Left renal cortex interstitium (tissue), 4 donors: ENCODE results near the gene SSBP4. TPM values are rescaled to one million over a fixed set of nuclear protein-coding genes. Genes with fewer than 3 reads are reported as not detected.

Source experiments
- DNase-seq, 4 donors: peaks; one replicate each; pipeline ENCODE4 v3.0.0-alpha.2; 2013; ENCODE audit warnings: low read depth in 4 of 4, low spot score in 2 of 4, missing footprints in 1 of 4
- polyA plus RNA-seq, 4 donors: library from polyadenylated mRNA; unstranded; fragments of 120-200 nt; gene quantifications; one replicate each; pipeline ENCODE4 v1.2.1, GENCODE V29; 2013; ENCODE audit not compliant: insufficient read length in 4 of 4

The SSBP4 gene
- polyA plus RNA-seq, 4 donors, result 56.3 to 130 (median 114) TPM

DNA sequence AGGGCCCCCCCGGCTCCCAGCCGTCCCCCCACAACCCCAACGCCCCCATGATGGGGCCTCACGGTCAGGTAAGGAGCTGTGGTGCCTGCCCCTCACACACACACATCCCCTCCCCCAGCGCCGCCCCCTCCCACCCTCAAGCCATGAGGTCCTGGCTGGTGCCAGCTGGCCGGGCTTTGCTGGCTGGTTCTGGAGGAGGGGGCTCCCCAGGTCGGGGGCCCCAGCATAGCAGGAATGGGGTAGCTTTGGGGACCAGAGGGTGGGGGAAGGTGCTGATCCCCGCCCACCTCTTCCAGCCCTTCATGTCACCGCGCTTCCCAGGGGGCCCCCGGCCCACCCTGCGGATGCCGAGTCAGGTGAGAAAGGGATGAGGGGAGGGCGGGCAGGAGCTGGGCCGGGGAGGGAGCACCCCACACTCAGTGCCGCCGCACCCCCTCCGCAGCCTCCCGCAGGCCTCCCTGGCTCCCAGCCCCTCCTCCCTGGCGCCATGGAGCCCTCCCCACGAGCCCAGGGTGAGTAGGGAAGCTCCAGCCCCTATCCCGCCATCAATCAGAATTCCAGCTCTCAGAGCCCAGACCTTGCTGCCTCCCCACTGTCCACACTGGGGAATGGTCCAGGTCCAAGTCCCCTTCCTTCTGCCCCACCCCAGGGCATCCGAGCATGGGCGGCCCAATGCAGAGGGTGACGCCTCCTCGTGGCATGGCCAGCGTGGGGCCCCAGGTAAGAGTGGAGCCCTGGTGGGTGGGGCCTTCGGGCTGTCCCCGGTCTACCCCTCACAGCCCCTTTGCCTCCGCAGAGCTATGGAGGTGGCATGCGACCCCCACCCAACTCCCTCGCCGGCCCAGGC lies 12.4 kb downstream of the SSBP4 start:
- no peak for DNase-seq

DNA sequence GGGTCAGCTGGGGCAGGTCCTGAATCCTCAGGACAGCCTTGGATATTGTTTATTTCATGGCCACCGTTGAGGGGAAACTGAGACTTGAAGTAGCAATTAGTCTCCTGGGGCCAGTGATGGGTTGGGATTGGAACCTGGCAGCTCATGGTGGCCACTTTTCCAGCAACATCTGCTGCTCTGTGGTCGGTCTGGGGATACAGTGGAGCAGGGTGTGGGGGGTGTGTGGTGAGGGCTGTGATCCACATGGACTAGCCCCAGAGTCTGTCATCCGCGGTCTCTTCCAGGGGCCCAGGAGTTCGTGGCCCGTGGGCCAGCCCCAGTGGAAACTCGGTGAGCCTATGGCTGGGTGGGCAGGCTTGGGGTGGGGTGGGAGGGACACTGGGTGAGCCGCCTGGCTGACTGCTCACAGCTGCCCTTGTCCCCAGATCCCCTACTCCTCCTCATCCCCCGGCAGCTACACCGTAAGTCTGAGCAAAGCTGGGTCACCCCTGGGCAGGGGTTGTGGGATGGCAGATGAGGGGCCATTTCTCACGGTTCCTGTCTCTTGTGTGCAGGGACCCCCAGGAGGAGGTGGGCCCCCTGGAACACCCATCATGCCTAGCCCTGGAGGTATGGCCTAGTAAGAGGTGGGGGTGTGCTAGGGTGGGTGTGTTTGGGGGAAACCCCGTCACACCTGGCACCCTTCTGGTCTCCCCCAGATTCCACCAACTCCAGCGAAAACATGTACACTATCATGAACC lies 13.2 kb downstream of the SSBP4 start:
- no peak for DNase-seq

DNA sequence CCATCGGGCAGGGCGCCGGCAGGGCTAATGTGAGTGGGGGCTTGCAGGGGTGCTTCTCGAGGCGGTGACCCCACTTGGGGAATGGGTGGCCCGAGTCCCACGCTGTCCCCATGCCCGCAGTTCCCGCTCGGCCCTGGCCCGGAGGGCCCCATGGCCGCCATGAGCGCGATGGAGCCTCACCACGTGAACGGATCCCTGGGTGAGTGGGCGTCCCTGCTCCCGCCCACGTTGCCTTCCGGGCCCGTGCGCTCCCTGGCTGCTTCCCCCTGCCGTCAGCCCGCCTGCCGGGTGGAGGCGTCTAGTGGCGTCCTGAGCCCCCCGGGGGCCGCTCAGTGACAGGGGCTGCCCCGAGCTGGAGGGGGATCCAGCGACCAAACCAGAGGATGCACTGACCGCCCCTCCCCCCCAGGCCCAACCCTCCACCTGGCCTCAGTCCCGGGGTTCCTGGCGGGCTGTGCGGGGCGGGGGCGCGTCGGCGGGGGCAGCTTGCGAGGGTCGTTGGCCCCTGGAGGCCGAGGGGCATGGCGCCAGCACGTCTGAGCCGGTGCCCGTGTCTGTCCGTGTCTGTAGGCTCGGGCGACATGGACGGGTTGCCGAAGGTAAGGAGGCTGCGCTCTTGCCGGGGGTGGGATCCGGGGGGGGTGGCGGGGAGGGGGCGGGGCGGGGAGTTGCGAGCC lies 14.0 kb downstream of the SSBP4 start:
- DNase-seq, result no peak

DNA sequence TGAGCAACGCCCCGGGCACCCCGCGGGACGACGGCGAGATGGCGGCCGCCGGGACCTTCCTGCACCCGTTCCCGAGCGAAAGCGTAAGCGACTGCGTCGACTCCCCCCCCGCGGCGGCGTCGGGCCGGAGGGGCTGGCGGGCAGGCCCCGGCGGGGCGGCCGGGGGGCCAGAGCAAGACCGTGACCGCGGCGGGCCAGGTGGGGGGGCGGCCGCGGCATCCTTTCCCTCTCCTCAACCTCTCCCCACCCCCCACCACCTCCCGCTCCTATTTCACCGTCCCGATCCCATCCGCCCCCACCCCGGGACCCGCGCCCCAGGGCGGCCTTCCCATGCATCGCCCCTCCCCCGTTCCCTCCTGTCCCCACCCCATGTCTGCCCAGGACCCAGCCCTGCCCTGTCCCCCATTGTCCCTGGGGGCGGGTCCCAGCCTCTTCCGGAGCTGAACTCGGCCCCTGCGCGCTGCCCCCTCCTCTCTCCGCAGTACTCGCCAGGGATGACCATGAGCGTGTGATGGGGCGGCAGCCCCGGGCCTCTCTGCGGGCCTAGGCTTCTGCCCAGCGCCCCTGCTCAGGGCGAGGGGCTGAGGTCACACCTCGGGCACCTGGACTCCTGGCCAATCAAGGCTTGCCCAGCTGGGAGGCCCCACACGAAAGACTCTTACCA lies 14.7 kb downstream of the SSBP4 start:
- DNase-seq, result no peak

DNA sequence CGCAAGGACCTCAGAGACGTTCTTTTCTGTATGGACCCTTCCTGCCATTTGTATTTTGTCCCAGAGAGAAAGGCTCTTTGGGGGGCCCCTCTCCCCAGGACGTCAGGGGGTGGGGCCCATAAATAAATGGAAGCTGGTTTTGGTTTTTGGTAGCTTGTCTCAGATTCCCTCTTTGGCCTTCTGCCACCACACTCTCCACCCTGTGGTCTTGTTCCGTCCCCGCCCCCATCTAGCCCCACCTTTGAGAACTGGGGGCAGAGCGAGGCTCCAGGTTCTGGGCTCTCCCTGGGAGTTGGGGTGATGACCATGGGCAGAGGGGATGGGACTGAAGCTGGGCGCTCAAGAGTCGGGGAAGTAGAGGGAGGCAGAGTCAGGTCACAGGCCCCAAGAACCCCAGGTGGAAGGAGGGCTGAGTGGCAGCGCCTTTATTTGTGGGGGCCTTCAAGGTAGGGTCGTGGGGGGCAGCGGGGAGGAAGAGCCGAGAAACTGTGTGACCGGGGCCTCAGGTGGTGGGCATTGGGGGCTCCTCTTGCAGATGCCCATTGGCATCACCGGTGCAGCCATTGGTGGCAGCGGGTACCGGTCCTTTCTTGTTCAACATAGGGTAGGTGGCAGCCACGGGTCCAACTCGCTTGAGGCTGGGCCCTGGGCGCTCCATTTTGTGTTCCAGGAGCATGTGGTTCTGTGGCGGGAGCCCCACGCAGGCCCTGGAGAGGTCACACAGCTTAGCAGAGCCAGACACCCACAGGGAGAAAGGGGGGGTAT lies 15.4 kb downstream of the SSBP4 start:
- no peak for DNase-seq

DNA sequence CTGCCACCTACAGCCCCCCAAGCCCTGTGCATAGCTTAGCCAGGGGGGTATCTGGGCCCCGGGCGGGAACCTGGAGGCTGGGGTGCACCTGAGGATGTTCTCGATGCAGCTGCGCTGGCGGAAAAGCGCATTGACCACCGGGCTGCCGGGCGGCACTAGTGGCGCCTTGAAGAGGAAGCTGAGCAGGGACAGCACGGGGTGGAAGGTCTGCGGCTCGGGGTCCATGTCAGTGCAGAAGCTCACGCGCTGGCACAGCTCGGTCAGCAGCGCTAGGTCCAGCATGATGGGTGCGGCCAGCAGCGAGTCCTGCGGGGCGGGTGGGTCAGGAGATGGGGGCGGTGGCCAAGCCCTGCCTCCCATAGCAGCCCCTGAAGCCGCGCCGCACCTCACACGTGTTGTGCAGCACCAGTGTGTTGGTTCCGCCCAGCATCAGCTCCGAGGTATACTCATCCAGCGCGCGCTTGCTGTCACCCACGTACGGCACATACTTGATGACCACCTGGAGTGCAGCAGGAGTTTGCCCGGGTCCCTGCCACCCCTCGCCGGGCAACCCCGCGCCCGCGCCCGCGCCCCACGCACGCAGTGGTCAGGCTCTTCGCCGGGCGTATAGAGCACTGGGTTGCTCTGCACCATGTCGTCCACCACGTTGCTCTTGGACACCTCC lies 16.1 kb downstream of the SSBP4 start:
- no peak for DNase-seq

DNA sequence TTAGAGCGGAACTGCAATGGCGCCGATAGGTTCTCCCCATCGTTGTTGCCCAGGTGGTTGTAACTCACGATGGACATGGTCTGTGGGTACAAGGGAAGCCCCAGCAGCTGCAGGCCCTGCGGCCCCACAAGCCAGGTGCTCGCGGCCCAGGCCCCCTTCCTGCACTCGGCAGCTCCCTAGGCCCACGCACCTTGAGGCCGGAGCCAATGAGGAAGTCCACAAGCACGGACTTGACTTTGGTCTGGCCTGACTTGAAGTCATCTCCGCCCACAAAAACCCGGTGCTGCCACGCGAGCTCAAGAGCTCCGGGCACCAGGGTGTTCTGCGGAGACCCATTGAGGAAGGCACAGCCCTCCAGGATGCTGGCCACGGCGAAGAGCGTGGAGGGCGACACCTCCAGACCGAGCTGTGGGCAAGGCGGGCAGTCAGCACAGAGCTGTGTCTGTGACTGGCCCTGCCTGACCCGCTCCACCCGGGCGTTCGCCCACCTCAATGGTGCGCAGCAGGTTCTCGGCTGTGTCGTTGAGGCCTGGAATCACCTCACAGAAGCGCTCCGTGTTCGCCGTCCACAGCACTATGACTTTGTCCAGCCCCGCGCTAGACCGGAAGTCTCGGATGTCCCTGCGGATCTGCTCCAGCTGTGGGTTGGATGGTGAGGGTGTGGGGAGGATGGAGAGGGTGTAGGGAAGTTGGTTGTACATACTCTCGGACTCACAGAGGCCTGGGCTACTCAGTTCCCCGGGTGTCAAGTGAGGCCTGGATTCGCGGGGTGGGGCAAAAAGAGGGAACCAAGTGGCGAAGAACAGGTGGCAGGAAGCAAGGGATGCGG lies 16.9 kb downstream of the SSBP4 start:
- DNase-seq, result no peak

DNA sequence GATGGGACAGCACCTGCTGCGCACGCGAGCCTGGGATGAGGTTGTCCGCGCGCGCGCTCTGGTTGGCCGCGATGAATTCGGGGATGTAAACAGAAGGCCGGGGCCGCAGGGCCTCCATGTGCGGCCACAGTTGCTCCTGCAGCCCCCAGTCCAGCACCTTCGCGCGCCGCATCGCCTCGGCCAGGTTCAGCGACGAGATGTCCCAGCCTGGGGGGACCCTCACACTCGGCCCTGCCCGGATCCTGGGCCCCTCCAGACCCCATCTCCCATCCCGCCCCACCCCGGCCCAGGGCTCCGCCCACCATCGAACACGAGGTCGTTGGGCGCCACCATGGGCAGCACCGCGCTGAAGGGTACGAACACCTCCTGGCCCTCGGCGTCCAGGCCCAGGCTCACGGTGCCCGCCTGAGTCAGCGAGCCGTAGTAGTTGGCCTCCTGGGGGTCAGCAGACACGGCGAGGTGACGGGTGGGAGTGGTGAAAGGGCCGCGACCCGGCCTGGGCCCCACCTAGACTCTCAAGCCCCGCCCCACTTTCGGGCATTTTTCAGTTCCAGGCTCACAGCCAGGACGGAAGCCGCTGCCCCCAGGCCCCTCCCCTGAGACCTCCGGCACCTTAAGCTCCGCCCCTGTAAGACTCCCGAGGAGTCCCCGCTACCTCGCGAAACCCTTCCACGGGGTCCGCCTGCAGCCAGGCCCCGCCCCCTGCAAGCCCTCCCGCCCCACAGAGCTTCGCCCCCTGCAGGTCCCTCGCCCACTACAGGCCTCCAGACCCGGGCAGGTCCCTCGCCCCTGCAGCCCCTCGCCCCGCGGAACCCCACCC lies 17.7 kb downstream of the SSBP4 start:
- peak in 1 of 4 donors; percentile 88 for DNase-seq

DNA sequence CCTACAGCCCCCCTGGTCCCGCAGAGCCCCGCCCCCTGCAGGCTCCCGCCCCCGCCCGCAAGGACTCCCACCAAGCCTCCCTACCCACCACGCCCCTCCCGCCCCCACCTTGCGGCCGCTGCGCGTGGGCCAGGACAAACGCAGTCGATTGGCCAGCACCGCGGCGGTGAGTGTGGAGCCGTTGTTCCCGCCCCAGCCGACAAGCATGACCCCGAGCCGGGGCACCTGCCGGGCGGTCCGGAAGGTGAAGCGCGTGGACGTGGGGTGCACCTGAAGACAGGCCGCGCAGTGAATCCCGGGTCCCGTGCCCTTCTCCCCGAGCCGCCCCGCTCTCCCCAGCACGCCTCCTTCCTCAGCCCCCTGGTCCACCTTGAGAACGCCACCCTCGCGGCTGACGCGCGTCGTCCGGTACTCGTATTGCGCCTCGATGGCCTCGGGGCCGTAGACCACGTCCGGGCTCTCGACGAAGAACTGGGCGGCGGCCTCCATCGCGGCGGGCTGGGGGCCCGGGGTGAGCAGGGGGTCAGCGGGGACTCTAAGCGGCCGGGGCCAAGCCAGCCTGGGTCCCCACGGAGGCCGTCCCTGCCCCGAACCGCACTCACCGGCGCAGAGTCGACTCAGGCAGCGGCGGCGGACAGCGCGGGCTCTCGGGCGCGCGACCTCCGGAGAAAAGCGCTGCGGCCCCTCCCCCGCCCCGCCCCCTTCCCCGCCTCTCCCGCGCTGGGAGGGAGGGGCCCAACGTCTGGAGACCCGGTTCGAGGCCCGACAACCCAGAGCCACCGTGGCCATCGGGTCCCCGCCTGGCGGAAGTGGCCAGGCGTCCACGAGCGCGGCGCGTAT lies 18.5 kb downstream of the SSBP4 start, which contains the start of gene ISYNA1:
Gene ISYNA1 (minus strand): TSS at position 643 of the 840 bp plus-strand sequence. CDS start 154 bp downstream, at position 489.
- DNase-seq, result no peak

DNA sequence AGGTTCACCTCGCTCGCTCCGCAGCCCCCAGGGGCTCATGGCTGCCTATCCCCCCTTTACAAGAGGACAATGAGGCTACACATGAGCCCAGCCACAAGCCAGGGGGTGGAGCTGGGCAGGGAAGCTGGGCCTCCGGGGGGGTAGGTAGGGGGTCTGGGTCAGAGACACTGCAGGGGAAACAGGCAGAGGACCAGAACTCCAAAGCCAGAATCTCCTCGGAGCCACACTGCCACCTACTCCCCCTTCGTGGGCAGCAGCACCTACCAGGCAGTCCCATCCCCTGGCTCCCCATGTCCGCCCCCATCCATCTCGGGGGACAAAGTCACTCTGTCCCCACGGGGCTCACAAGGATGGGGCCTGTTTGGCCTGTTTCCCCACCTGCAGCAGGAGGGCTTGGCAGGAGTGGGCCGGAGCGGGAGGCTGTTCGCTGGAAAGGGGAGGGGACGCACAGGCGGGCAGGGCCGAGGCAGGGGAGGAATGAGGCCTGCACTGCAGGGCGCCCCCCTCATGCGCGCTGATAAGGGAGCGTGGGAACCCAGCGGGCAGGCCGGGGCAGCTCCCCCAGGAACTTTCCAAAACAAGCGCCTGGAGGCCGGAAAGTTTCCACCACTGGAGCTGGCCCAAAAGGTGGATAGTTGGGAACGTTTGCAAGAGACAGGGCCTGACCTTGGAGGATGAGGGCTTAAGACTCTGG lies 19.3 kb downstream of the SSBP4 start:
- no peak for DNase-seq

DNA sequence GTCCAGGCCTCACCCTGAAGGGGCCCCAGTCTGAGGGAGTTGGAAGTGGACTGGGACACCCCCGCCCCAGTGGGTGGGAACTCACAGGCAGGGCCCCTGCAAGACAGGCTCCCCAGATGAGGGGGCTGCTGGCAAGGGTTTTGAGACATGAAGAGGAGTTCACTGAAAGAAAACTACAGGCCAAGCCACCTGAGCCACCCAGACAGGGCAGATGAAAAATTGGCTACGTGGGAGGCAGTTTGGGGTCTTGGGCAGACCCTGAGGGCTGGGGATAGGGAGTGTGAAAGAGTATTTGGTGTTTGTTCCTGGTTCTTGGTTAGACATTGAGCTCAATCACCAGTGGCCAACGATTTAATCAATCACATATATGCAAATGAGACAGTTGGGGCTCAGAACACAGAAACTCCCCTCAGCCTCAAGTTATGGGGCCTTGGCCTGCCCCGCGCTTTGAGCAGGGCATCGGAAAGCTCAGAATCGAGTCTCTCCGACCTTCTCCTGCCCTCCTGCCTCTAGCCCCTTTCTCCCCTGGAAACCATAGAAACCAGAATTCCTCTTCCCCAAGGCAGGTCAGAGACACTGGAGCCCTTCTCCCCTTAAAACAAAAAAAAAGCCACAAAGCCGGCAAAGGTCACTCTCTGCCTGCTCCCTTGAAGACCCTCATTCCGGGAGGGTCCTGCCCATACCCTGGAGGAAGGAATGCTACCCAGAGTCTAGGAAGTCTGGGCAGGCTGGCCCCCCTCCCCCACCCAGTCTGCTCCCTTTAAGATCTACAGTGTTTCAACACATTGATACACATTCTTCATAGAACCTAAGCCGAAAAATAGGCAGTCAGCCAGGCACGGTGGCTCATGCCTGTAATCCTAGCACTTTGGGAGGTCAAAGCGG lies 20.1 kb downstream of the SSBP4 start:
- DNase-seq, result no peak

DNA sequence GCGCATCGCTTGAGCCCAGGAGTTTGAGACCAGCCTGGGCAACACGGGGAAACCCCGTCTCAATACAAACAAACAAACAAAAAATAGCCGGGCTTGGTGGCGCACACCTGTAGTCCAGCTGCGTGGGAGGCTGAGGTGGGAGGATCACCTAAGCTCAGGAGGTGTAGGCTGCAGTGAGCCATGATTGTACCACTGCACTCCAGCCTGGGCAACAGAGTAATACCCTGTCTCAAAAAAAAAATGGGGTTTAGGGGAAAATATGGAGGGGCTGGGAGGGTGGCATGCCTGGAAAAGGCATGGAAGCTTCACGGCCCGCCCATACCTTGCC lies 20.7 kb downstream of the SSBP4 start:
- DNase-seq, result no peak

DNA sequence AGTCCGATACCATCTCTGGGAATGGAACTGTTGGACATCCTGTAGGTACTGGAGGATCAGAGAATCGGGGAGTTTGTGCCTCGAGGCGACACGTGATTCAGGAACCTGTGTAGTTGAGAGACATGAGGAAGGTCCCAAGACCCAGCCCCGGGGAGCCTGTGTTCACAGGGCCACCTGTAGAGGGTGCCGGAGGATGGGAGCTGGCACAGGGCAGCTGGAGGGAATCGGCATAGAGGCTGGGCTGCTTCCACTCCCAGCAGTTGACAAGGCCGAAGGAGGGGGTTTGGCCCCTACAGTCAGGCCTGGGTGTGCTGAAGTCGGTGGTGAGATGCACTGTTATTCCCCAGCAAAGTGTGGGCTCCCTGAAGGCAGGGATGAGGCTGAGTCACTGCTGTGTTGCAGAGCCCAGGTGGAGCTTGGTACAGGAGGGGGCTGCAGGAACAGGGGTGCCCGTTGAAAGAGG lies 21.2 kb downstream of the SSBP4 start:
- no peak for DNase-seq

DNA sequence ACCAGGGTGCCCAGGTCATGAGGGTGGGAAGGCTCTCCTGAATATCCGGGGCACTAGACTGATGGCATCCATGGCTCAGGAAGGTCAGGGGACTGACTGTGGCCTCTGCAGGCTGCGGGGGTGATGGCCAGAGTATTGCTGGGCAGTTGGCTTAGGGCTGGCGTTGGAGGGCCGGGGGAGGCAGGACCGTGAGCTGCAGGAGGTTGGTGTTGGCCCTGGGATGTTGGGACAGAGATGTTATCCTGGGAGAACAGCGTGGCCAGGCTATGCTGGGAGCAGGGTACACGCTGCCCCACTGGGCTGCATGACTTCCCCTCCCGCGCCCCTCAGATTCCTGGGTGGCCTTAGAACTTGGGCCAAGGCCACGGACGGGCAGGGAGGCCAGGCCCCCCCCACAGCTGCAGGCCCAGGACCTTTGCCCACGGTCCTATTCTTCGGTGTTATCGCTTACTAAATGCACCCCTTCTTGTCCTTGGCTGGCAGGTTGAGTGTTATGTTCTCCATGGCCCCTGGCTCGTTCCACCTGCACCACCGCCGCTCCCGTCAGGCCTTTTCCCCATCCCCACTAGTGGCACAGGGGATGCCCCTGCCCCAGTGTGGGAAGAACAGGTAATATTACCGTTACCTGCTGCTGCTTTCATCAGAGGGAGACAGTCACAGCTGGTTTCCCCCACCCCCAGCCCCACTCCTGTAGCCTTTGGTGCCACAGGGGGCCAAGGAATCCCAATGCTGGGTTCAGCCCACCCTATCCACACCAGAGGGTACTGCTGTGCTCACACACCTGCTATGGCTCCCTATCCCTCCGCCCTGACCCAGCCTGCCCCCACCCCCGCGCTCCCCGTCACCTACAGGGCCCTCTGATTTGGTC lies 22.0 kb downstream of the SSBP4 start:
- no peak for DNase-seq
